Vagina (tissue), 2 donors: ENCODE results near the gene HSF2BP.

ENCODE experiments used
- CTCF ChIP-seq, 3 experiments: fragments of 450-650 bp in 2 of 3; fragments of 200-600 bp in 1 of 3; sonication (generic) in 1 of 3; IDR thresholded peaks; one replicate each; pipeline ENCODE4 v1.5.1; 2017 to 2019; ENCODE audit warnings: antibody characterized with exemption in 3 of 3, mild to moderate bottlenecking in 2 of 3, moderate library complexity in 2 of 3
- POLR2A ChIP-seq, 2 donors: fragments of 450-650 bp; IDR thresholded peaks; one replicate each; pipeline ENCODE4 v1.6.1; 2017; ENCODE audit warnings: antibody characterized with exemption in 2 of 2, mild to moderate bottlenecking in 2 of 2, moderate library complexity in 2 of 2
- POLR2AphosphoS5 ChIP-seq, 2 donors: sonication (generic); formaldehyde crosslinking; IDR thresholded peaks; one replicate each; pipeline ENCODE4 v1.9.0; 2017; ENCODE audit warnings: antibody characterized with exemption in 2 of 2, mild to moderate bottlenecking in 2 of 2, low read depth in 1 of 2; ENCODE audit not compliant: insufficient read depth in 1 of 2

GRCh38 chr21:43626390-43626789 lies 32.9 kb downstream of the HSF2BP start:
- no peak for TF ChIP-seq CTCF (IDR thresholded peaks at IDR 0.05)
- no peak for TF ChIP-seq POLR2AphosphoS5 (IDR thresholded peaks at IDR 0.05; ENCODE audit: insufficient read depth in 1 of 2, low read depth in 1 of 2)
- TF ChIP-seq POLR2A (IDR thresholded peaks at IDR 0.05): no peak
